ENCODE results near the gene CHRNA1. TPM values are rescaled to one million over a fixed set of nuclear protein-coding genes. Genes with fewer than 3 reads are reported as not detected.

The CHRNA1 gene
- total RNA-seq, 4 donors from 2014 or later, result not detected

DNA sequence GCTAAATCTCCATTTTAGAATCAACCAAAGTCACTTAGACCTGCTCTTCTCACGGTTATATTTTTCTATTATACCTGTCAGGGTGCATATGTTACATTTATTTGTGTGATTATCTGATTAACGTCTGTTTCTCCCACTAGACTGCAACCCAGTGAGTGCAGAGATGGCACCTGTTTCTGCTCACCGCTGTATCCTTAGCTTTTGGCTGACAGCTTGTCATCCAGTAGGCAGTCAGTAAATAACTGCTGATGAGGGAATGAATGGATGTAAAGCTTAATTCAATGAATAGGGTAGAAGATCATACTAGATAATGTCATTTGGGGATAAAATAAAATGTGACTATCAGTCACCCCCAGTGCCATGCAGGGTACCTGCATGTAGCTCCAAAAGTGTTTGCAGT lies 6.9 kb upstream of the CHRNA1 start:
- Histone ChIP-seq H3K27ac (no peak overlapping the region), H3K27me3 (no peaks in the 10 kb centered on the region), H3K36me3 (no peaks in the 10 kb centered on the region), H3K9me3 (no peaks in the 10 kb centered on the region), H3K4me3 (no peak overlapping the region), H3K4me1 (peaks cover 0 to 15% (median 7%) of the 10 kb centered on the region in 4 donors)
- WGBS, 2 donors, result 67 to 73% methylated on average over 3 of the region's 3 CpGs
- DNase-seq (ENCODE audit: low spot score in 2 of 2), result no peak
- TF ChIP-seq CTCF (IDR thresholded peaks at IDR 0.05), result no peak
- TF ChIP-seq EP300 (IDR thresholded peaks at IDR 0.05), result no peak
- TF ChIP-seq POLR2A (IDR thresholded peaks at IDR 0.05), result no peak

- no peaks in the 10 kb centered on the region for H3K27me3 ChIP-seq
- DNase-seq (ENCODE audit: low spot score in 2 of 2), result no peak
- WGBS, 2 donors, result 69 to 82% methylated on average over 9 of the region's 9 CpGs
- H3K4me3 ChIP-seq, result no peak overlapping the region
- H3K4me1 ChIP-seq, result peaks cover 0 to 23% (median 9%) of the 10 kb centered on the region in 4 donors
- H3K36me3 ChIP-seq, result no peaks in the 10 kb centered on the region
- TF ChIP-seq POLR2A (IDR thresholded peaks at IDR 0.05) (no peak), EP300 (IDR thresholded peaks at IDR 0.05) (no peak), CTCF (IDR thresholded peaks at IDR 0.05) (no peak)
- H3K9me3 ChIP-seq, result no peaks in the 10 kb centered on the region
- no peak overlapping the region for H3K27ac ChIP-seq
Measured at GRCh38 chr2:174768557-174768956, 4.3 kb upstream of the CHRNA1 start.

DNA sequence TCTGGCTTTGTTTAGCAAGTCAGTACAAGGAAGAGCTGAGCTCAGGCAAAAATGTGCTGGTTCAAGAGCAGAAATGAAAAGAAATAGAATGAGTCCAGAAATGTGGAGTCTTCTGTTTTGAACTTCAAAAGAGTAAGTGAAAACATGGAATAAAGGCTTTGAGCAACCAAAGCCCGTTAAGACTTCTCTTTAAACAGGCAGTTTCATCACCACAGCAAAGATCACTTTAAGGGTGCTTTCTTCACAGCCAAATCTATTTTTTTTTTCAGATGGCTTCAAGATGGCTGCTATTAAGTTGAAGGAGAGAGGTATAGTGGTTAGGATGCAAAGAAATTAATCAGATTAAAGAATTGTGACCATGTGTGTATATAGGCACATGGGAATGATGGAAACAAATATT lies 2.0 kb upstream of the CHRNA1 start:
- 62 to 63% methylated on average over 1 of the region's 1 CpG for WGBS, 2 donors
- Histone ChIP-seq H3K4me3 (no peak overlapping the region), H3K4me1 (peaks cover 0 to 8% (median 2%) of the 10 kb centered on the region in 4 donors), H3K36me3 (no peaks in the 10 kb centered on the region), H3K27ac (no peak overlapping the region), H3K9me3 (no peaks in the 10 kb centered on the region), H3K27me3 (no peaks in the 10 kb centered on the region)
- TF ChIP-seq CTCF (IDR thresholded peaks at IDR 0.05), result no peak
- no peak for TF ChIP-seq EP300 (IDR thresholded peaks at IDR 0.05)
- TF ChIP-seq POLR2A (IDR thresholded peaks at IDR 0.05), result no peak
- no peak for DNase-seq (ENCODE audit: low spot score in 2 of 2)

GRCh38 chr2:174765576-174765975 lies 1.3 kb upstream of the CHRNA1 start:
- WGBS, 2 donors, result 60 to 65% methylated on average over 4 of the region's 4 CpGs
- DNase-seq (ENCODE audit: low spot score in 2 of 2), result no peak
- TF ChIP-seq POLR2A (IDR thresholded peaks at IDR 0.05) (no peak), EP300 (IDR thresholded peaks at IDR 0.05) (no peak), CTCF (IDR thresholded peaks at IDR 0.05) (no peak)
- no peak overlapping the region for H3K4me3 ChIP-seq
- no peaks in the 10 kb centered on the region for H3K36me3 ChIP-seq
- peaks cover 0 to 8% (median 2%) of the 10 kb centered on the region in 4 donors for H3K4me1 ChIP-seq
- H3K27me3 ChIP-seq, result no peaks in the 10 kb centered on the region
- no peaks in the 10 kb centered on the region for H3K9me3 ChIP-seq
- H3K27ac ChIP-seq, result no peak overlapping the region

DNA sequence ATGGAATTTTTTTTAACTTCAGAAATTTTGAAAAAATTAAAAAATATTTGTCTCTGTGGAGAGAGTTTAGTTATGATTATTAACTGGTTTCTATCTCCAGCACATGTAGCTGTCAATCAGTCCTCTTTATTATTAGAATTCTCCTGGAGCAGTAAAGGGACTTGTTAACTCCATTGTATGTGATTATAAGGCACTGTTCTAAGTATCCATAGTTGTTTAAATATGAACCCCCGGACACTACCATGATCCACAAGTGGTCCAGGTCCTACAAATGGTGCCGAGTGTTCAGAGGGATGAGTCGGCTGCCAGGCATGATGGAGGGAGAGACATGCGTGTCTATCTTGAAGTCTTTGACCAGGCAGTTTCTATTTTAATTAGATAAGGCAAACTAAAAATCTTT lies 492 bp downstream of the CHRNA1 start:
- WGBS, 2 donors, result 93 to 96% methylated on average over 4 of the region's 4 CpGs
- no peak overlapping the region for H3K27ac ChIP-seq
- H3K4me1 ChIP-seq, result peaks cover 0 to 8% (median 2%) of the 10 kb centered on the region in 4 donors
- TF ChIP-seq EP300 (IDR thresholded peaks at IDR 0.05), result no peak
- no peak for TF ChIP-seq CTCF (IDR thresholded peaks at IDR 0.05)
- TF ChIP-seq POLR2A (IDR thresholded peaks at IDR 0.05), result no peak
- no peak overlapping the region for H3K4me3 ChIP-seq
- H3K36me3 ChIP-seq, result no peaks in the 10 kb centered on the region
- H3K27me3 ChIP-seq, result no peaks in the 10 kb centered on the region
- DNase-seq (ENCODE audit: low spot score in 2 of 2), result no peak
- no peaks in the 10 kb centered on the region for H3K9me3 ChIP-seq
